Muscle layer of duodenum (tissue), 2 donors: ENCODE data around the gene SKAP2.

Experiments
- H3K27ac ChIP-seq: one replicate; pipeline ENCODE4 v1.7.0; 2013; ENCODE audit warnings: mild to moderate bottlenecking, low read length
- H3K27me3 ChIP-seq: one replicate; pipeline ENCODE4 v1.7.0; 2013; ENCODE audit warnings: low read depth, mild to moderate bottlenecking, control low read depth, low read length
- H3K36me3 ChIP-seq, 2 donors: one replicate each; pipeline ENCODE4 v1.7.0; 2013; ENCODE audit warnings: low read length in 2 of 2, control low read depth in 1 of 2, mild to moderate bottlenecking in 1 of 2; ENCODE audit not compliant: insufficient read depth in 2 of 2, control insufficient read depth in 1 of 2
- H3K4me1 ChIP-seq, 2 donors: one replicate each; pipeline ENCODE4 v1.7.0; 2013; ENCODE audit warnings: low read length in 2 of 2, mild to moderate bottlenecking in 2 of 2, control low read depth in 1 of 2, moderate library complexity in 1 of 2; ENCODE audit not compliant: insufficient read depth in 2 of 2, control insufficient read depth in 1 of 2
- H3K4me3 ChIP-seq, 2 donors: one replicate each; pipeline ENCODE4 v1.7.0; 2013; ENCODE audit warnings: low read length in 2 of 2, low read depth in 1 of 2, mild to moderate bottlenecking in 1 of 2
- H3K9me3 ChIP-seq, 2 donors: one replicate each; pipeline ENCODE4 v1.7.0; 2013; ENCODE audit warnings: low read length in 2 of 2, control low read depth in 1 of 2, mild to moderate bottlenecking in 1 of 2; ENCODE audit not compliant: control insufficient read depth in 1 of 2
- donor health status: healthy.

The SKAP2 gene

DNA sequence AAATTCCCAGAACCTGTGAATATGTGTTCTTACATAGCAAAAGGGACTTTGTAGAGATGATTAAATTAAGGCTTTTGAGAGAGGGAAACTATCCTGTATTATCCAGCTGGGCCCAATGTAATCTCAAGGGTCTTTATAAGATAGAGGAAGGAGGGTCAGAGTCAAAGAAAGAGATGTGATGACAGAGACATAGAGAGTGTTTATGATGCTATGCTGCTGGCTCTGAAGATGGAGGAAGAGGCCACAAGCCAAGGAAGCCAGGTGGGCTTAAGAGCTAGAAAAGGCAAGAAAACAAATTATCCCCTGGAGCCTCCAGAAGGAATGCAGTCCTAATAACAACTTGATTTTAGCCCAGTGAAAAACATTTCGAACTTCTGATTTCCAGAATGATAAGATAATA, 15.3 kb upstream of the SKAP2 start:
- no peaks in the 10 kb centered on the region for H3K4me1 ChIP-seq
- H3K4me3 ChIP-seq, result no peak overlapping the region
- H3K36me3 ChIP-seq, result no peaks in the 10 kb centered on the region
- peaks cover 0 to 2% of the 10 kb centered on the region in 2 donors for H3K9me3 ChIP-seq
- H3K27ac ChIP-seq, result no peak overlapping the region
- no peaks in the 10 kb centered on the region for H3K27me3 ChIP-seq

GRCh38 chr7:26868841-26869495, 4.6 kb upstream of the SKAP2 start:
- no peaks in the 10 kb centered on the region for H3K9me3 ChIP-seq
- no peaks in the 10 kb centered on the region for H3K27me3 ChIP-seq
- no peaks in the 10 kb centered on the region for H3K4me1 ChIP-seq
- H3K4me3 ChIP-seq, result no peak overlapping the region
- H3K36me3 ChIP-seq, result no peaks in the 10 kb centered on the region
- no peak overlapping the region for H3K27ac ChIP-seq

DNA sequence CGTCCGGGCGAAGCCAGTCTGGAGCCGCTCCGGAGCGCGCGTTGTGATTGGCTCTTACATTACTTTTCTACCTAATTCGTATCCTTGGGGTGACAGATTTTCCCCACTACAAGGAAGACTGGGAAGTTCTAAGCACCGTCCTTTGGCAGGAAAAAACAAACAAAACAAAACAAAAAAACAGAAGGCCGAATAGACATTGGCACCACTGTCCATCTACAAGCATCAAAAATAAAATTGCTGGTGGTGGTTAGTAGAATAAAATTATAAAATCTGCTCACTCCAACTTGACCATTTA, 651 bp upstream of the SKAP2 start:
- no peaks in the 10 kb centered on the region for H3K36me3 ChIP-seq
- peak overlapping the region; percentile 97 to 98 for H3K4me3 ChIP-seq
- peaks cover 4 to 8% of the 10 kb centered on the region in 2 donors for H3K4me1 ChIP-seq
- peak overlapping the region; percentile 97 for H3K27ac ChIP-seq
- H3K9me3 ChIP-seq, result no peaks in the 10 kb centered on the region
- no peaks in the 10 kb centered on the region for H3K27me3 ChIP-seq

DNA sequence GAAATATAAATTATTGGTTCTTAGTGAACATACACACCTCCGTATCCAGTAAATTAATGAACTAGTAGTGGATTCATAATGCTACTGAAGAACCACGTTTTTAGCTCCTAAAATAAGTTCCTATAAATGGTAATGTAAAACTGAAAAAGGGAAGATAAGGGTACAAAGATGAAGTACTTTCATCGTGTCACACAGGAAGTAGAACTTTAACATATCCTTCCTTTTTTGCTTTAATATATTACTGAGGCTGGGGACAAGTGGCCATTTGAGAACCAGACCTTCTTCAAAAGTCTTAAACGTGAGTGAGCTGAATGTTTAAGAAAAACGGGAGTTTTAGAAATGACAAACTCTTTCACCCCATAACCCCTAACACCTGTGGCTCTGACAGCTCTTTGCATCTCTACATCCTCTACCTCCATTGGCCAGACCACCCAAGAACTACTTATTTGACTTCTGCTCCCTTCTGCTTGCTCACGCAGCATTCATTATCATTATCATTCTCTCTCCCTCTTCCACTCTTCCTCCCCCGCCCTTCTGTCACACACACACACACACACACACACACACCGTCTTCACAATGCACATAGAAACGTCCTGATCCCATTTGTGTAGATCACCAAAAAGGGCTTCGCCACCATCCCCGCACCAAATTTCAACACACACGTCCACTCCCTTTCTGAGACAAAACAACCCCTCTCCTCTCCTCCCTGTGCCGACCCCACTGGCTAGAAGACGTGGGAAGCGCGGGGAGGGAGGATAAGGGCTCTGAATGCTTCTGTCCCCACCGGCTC, 677 bp downstream of the SKAP2 start:
- Histone ChIP-seq H3K27me3 (no peaks in the 10 kb centered on the region), H3K27ac (peak overlapping the region; percentile 97), H3K4me1 (peaks cover 4 to 10% of the 10 kb centered on the region in 2 donors)

GRCh38 chr7:26862834-26863233, 1.6 kb downstream of the SKAP2 start:
- Histone ChIP-seq H3K27ac (peak overlapping the region; percentile 97), H3K27me3 (no peaks in the 10 kb centered on the region), H3K4me1 (peaks cover 4 to 15% of the 10 kb centered on the region in 2 donors), H3K4me3 (peak overlapping the region; percentile 97 to 98), H3K36me3 (no peaks in the 10 kb centered on the region), H3K9me3 (no peaks in the 10 kb centered on the region)

More for the DNA sequence above, 677 bp downstream of the SKAP2 start:
- no peaks in the 10 kb centered on the region for H3K36me3 ChIP-seq
- peak overlapping the region; percentile 97 to 98 for H3K4me3 ChIP-seq
- no peaks in the 10 kb centered on the region for H3K9me3 ChIP-seq

- H3K9me3 ChIP-seq, result no peaks in the 10 kb centered on the region
- peak overlapping the region; percentile 50 for H3K27ac ChIP-seq
- H3K4me1 ChIP-seq, result peaks cover 4 to 15% of the 10 kb centered on the region in 2 donors
- H3K27me3 ChIP-seq, result no peaks in the 10 kb centered on the region
- H3K4me3 ChIP-seq, result no peak overlapping the region
- no peaks in the 10 kb centered on the region for H3K36me3 ChIP-seq
Measured at GRCh38 chr7:26861050-26861449, 3.3 kb downstream of the SKAP2 start.

DNA sequence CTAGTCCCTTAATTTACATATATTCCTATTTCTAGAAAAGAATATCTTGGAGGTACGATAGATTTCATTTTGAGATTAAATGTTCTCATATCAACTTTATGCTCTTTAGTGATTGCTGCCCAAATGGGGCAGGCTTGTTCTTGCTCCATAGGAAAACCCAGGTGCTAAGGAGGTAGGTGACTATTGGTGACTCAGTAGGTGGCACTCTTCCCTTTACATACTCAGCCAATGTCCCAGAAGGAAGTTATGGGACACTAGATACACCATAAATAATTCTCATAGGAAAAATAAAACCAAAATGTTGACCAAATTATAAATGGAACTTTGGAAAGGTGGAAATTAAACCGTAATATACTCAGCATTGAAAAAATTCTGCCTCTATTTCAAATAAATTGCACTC, 4.0 kb downstream of the SKAP2 start:
- no peaks in the 10 kb centered on the region for H3K9me3 ChIP-seq
- no peaks in the 10 kb centered on the region for H3K27me3 ChIP-seq
- no peaks in the 10 kb centered on the region for H3K36me3 ChIP-seq
- no peak overlapping the region for H3K4me3 ChIP-seq
- H3K4me1 ChIP-seq, result peaks cover 4 to 15% of the 10 kb centered on the region in 2 donors
- peak overlapping the region; percentile 83 for H3K27ac ChIP-seq

GRCh38 chr7:26859720-26860119, 4.7 kb downstream of the SKAP2 start:
- Histone ChIP-seq H3K27me3 (no peaks in the 10 kb centered on the region), H3K27ac (peak overlapping the region; percentile 83), H3K4me1 (peaks cover 4 to 15% of the 10 kb centered on the region in 2 donors), H3K36me3 (no peaks in the 10 kb centered on the region), H3K4me3 (no peak overlapping the region), H3K9me3 (no peaks in the 10 kb centered on the region)

GRCh38 chr7:26858735-26859134, 5.7 kb downstream of the SKAP2 start:
- peaks cover 4 to 15% of the 10 kb centered on the region in 2 donors for H3K4me1 ChIP-seq
- no peaks in the 10 kb centered on the region for H3K9me3 ChIP-seq
- H3K27ac ChIP-seq, result peak overlapping the region; percentile 83
- no peaks in the 10 kb centered on the region for H3K36me3 ChIP-seq
- H3K4me3 ChIP-seq, result peak overlapping the region; percentile 43 to 56
- H3K27me3 ChIP-seq, result no peaks in the 10 kb centered on the region

DNA sequence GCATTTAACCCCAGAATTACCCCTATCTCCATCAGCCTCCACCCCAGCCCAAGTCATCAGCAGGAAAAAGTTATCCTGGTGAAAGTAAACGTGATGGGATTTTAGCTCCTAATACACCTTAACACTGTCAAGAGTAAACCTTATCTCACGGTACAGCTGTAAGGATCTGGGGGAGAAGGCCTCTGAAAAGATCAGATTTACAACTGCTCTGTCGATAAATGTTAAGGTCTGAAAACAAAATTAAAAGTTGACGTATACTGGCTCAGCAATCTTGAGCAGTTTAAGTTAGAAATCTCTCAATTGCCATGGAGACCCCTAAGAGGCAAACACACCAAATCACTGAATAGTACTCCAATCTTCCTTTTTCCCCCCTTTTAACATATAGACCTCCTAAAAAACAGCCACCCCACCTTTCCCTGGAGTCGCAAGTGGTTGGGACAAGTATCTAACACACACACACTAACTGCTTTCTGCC, 6.1 kb downstream of the SKAP2 start:
- H3K27me3 ChIP-seq, result no peaks in the 10 kb centered on the region
- no peaks in the 10 kb centered on the region for H3K9me3 ChIP-seq
- peaks cover 4 to 20% of the 10 kb centered on the region in 2 donors for H3K4me1 ChIP-seq
- peak overlapping the region; percentile 43 to 56 for H3K4me3 ChIP-seq
- no peaks in the 10 kb centered on the region for H3K36me3 ChIP-seq
- H3K27ac ChIP-seq, result peak overlapping the region; percentile 83

- Histone ChIP-seq H3K4me1 (peaks cover 0 to 18% of the 10 kb centered on the region in 2 donors), H3K36me3 (no peaks in the 10 kb centered on the region), H3K4me3 (peak overlapping the region; percentile 43 to 56), H3K27ac (peak overlapping the region; percentile 83), H3K9me3 (no peaks in the 10 kb centered on the region), H3K27me3 (no peaks in the 10 kb centered on the region)
Measured at GRCh38 chr7:26857506-26858240, 6.7 kb downstream of the SKAP2 start.
